SK-N-MC (cell line): Measurements from ENCODE around the gene LSM12.

Experiments
- EZH2 ChIP-seq: fragments of 200-600 bp; sonication (generic); IDR thresholded peaks from one replicate; pipeline ENCODE4 v1.6.1; 2017; ENCODE audit warnings: antibody characterized with exemption
- POLR2AphosphoS5 ChIP-seq: IDR thresholded peaks from 2 replicates; pipeline ENCODE4 v1.6.1; 2012; ENCODE audit warnings: mild to moderate bottlenecking, low read depth, low read length, borderline replicate concordance

DNA sequence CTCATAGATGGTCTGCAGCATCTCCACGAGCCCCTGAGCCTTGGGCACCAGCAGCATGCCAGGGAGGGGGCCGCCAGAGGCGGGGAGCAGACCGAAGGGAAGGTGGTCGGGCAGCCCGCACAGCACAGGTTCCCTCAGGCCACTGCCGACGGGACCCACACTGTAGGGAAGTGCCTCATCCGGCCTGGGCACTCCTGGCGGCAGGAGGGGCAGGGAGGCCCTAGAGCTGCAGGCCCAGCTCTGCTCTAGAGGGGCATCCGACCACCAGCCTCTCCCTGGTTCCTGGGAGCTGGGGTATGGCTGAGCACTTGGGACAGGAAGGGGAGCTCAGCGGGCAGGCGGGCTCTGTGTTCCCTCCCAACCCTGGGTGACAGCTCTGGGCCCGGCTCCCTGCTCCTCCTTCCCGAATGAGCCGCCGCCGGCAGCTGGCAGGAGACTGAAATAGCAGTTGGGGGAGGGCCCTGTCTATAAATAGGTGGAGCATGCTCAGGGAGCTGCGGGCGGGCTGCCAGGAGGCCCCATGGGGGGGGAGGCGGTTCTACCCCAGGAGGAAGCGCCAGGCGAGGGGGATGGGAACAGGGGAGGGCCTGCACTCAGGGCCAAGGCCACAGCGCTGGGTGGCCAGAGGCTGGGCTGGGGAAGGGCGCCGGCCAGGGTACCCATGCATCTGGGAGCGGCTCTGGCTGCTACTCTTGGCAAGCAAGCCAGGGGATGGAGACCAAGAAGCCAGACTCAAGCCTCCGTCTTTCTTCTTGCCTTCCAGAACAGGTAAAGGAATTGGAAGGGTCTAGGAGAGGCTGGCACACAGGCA, 44.6 kb upstream of the LSM12 start:
- peak; percentile 92 for TF ChIP-seq POLR2AphosphoS5
- no peak for TF ChIP-seq EZH2
